Sigmoid colon (tissue), 7 donors: ENCODE results near the gene MEGF8. TPM values are rescaled to one million over a fixed set of nuclear protein-coding genes. Genes with fewer than 3 reads are reported as not detected.

Source experiments
- DNase-seq: peaks from one replicate; pipeline ENCODE4 v3.0.0-alpha.2; 2019
- H3K27ac ChIP-seq, 4 donors: fragments of 200-600 bp; sonication (generic); one replicate each; pipeline ENCODE4 v1.5.1; 2016 to 2019; ENCODE audit warnings: mild to moderate bottlenecking in 1 of 4
- H3K27me3 ChIP-seq, 3 donors: fragments of 200-600 bp; sonication (generic); one replicate each; pipeline ENCODE4 v1.5.1; 2019; ENCODE audit warnings: mild to moderate bottlenecking in 1 of 3
- H3K36me3 ChIP-seq, 4 donors: fragments of 200-600 bp; sonication (generic); one replicate each; pipeline ENCODE4 v1.5.1; 2016 to 2019
- H3K4me1 ChIP-seq, 4 donors: fragments of 200-600 bp; sonication (generic); one replicate each; pipeline ENCODE4 v1.5.1; 2017 to 2019
- H3K4me3 ChIP-seq, 4 donors: fragments of 200-600 bp; sonication (generic); one replicate each; pipeline ENCODE4 v1.5.1; 2017 to 2019; ENCODE audit warnings: mild to moderate bottlenecking in 2 of 4, moderate library complexity in 1 of 4
- H3K9me3 ChIP-seq, 4 donors: fragments of 200-600 bp in 3 of 4; sonication (generic) in 3 of 4; one replicate each; pipeline versions ENCODE4 v1.5.1 to v1.6.1; 2013 to 2019
- EP300 ChIP-seq, 4 donors: sonication (generic); formaldehyde crosslinking; IDR thresholded peaks; one replicate each; pipeline ENCODE4 v1.6.1; 2017; ENCODE audit warnings: antibody characterized with exemption in 4 of 4
- POLR2A ChIP-seq, 2 donors: fragments of 450-650 bp; IDR thresholded peaks; one replicate each; pipeline ENCODE4 v1.6.1; 2016; ENCODE audit warnings: antibody characterized with exemption in 2 of 2, mild to moderate bottlenecking in 2 of 2, moderate library complexity in 2 of 2
- POLR2AphosphoS5 ChIP-seq, 4 donors: sonication (generic); formaldehyde crosslinking; IDR thresholded peaks; one replicate each; pipeline ENCODE4 v1.6.1; 2017; ENCODE audit warnings: antibody characterized with exemption in 4 of 4
- WGBS, 2 donors: extraction: QIAGEN DNeasy Blood & Tissue Kit; methylation state at CpG; one replicate each; pipeline ENCODE4 v1.1.7; 2013; 5-methylcytosine and 5-hydroxymethylcytosine counted together
- intact Hi-C: fragments of 100-400 bp; cut with DNase I; formaldehyde crosslinking; loops from one replicate; pipeline ENCODE4 v1.15.1; 2023
- polyA plus RNA-seq, 3 donors: library from polyadenylated mRNA; stranded (reverse); fragments of 200-250 nt; gene quantifications; one replicate each; pipeline ENCODE4 v1.2.3, GENCODE V29; 2013
- total RNA-seq, 4 donors: library from RNA; depleted of rRNA; stranded (reverse); fragments of >200 nt; gene quantifications; one replicate each; pipeline ENCODE4 v1.1.0, GENCODE V29; 2016
- TF ChIP-seq, protein P1 (sequence below), 4 experiments: fragments of 450-650 bp in 3 of 4; fragments of 200-600 bp in 1 of 4; IDR thresholded peaks; one replicate each; pipeline ENCODE4 v1.5.1; 2016 to 2019; ENCODE audit warnings: antibody characterized with exemption in 4 of 4, mild to moderate bottlenecking in 3 of 4, moderate library complexity in 2 of 4
- donor health status: healthy with polysubstance abuse.
- donor health status: Bipolar disorder and iron deficiency.
- donor health status: healthy.

The MEGF8 gene
- total and polyA plus RNA-seq, 7 donors = 1.8 to 21.6 (median 5.9) TPM

DNA sequence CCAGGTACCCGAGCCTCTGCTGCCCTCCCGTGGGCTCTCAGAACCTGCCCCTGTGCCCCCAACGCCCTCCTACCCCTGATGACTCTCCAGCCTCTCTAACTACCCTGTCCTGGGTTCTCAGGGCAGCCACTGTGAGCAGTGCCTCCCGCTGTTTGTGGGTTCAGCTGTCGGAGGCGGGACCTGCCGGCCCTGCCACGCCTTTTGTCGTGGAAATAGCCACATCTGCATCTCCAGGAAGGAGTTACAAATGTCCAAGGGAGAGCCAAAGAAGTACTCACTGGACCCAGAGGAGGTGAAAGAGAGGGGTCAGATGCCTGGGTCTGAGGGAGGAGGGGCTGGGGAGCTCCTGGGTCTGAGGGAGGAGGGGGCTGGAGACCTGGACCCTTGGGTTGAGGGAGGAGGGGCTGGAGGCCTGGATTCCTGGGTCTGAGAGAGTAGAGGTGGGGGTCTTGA, 44.7 kb downstream of the MEGF8 start:
- no peaks in the 10 kb centered on the region for H3K9me3 ChIP-seq
- no peak overlapping the region for H3K4me3 ChIP-seq
- peaks cover 0 to 12% (median 5%) of the 10 kb centered on the region in 4 donors for H3K4me1 ChIP-seq
- whole genome bisulfite sequencing, 2 donors = 40 to 73% methylated on average over 9 of the region's 9 CpGs
- TF ChIP-seq, protein P1, sequence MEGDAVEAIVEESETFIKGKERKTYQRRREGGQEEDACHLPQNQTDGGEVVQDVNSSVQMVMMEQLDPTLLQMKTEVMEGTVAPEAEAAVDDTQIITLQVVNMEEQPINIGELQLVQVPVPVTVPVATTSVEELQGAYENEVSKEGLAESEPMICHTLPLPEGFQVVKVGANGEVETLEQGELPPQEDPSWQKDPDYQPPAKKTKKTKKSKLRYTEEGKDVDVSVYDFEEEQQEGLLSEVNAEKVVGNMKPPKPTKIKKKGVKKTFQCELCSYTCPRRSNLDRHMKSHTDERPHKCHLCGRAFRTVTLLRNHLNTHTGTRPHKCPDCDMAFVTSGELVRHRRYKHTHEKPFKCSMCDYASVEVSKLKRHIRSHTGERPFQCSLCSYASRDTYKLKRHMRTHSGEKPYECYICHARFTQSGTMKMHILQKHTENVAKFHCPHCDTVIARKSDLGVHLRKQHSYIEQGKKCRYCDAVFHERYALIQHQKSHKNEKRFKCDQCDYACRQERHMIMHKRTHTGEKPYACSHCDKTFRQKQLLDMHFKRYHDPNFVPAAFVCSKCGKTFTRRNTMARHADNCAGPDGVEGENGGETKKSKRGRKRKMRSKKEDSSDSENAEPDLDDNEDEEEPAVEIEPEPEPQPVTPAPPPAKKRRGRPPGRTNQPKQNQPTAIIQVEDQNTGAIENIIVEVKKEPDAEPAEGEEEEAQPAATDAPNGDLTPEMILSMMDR (IDR thresholded peaks at IDR 0.05) = no peak
- TF ChIP-seq EP300 (IDR thresholded peaks at IDR 0.05) = no peak
- H3K36me3 ChIP-seq = peaks cover 4 to 33% (median 5%) of the 10 kb centered on the region in 4 donors
- intact Hi-C loops = no loop called here
- DNase-seq = no peak
- no peak overlapping the region for H3K27ac ChIP-seq
- H3K27me3 ChIP-seq = no peaks in the 10 kb centered on the region

DNA sequence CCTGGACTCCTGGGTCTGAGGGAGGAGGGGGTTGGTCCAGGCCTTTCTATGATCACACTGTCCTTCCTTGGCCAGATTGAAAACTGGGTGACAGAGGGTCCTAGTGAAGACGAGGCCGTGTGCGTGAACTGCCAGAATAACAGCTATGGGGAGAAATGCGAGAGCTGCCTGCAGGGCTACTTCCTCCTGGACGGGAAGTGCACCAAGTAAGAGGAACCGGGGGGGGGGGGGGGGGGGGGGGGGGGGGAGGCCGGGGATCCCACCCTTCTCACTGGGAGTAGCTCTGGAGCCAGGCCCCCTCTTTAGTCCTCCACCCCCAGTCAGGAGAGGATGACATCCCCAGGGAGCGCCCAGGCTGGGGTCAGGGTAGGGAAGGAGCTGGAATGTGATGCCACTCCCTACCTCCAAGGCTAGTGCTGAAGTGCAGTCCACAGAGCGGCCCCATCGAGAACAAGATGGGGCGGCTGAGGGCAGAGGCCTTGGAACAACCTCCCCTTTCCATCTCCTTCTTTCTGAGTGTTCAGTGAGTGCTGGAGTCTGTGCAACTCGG, 45.3 kb downstream of the MEGF8 start:
- Histone ChIP-seq H3K27me3 (no peaks in the 10 kb centered on the region), H3K9me3 (no peaks in the 10 kb centered on the region), H3K4me1 (peaks cover 0 to 9% (median 5%) of the 10 kb centered on the region in 4 donors), H3K4me3 (no peak overlapping the region), H3K36me3 (peaks cover 4 to 39% (median 8%) of the 10 kb centered on the region in 4 donors), H3K27ac (no peak overlapping the region)
- TF ChIP-seq, protein P1 (IDR thresholded peaks at IDR 0.05) = no peak
- no peak for TF ChIP-seq POLR2A (IDR thresholded peaks at IDR 0.05)
- TF ChIP-seq POLR2AphosphoS5 (IDR thresholded peaks at IDR 0.05) = no peak
- no peak for TF ChIP-seq EP300 (IDR thresholded peaks at IDR 0.05)
- intact Hi-C loops = no loop called here
- 78 to 89% methylated on average over 12 of the region's 12 CpGs for WGBS, 2 donors
- DNase-seq = no peak

DNA sequence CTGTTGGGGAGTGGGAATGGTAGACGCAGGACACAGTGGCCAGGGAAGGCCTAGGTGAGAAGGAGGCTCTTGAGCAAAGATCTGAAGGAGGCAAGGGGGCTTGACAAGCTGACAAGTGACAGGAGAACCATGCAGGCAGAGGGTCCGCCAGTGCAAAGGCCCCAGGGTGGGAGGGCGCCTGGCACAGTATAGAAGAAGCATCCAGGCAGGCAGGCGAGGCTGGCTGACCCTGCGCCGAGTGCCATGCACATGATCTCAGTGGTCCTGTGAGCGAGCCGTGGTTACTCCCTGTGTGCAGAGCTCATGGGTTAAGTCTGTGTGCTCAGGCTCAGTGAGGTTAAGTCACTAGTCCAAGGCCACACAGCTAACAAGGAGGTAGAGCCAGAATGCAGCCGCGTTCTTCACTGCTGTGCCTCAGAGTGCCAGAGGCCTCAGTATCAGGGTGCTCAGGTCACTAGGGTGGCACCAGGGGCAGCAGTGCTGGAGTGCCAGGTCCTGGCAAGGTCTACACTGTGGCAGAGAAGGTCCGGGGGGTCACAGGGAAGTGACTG, 49.5 kb downstream of the MEGF8 start:
- intact Hi-C loops = no loop called here
- no peak overlapping the region for H3K27ac ChIP-seq
- no peaks in the 10 kb centered on the region for H3K27me3 ChIP-seq
- WGBS, 2 donors = 94 to 96% methylated on average over 11 of the region's 11 CpGs
- no peaks in the 10 kb centered on the region for H3K4me1 ChIP-seq
- peaks cover 0 to 50% (median 7%) of the 10 kb centered on the region in 4 donors for H3K36me3 ChIP-seq
- no peak for DNase-seq
- H3K4me3 ChIP-seq = no peak overlapping the region
- H3K9me3 ChIP-seq = no peaks in the 10 kb centered on the region
- TF ChIP-seq POLR2AphosphoS5 (IDR thresholded peaks at IDR 0.05) (no peak), EP300 (IDR thresholded peaks at IDR 0.05) (no peak), POLR2A (IDR thresholded peaks at IDR 0.05) (no peak)
- TF ChIP-seq, protein P1 (IDR thresholded peaks at IDR 0.05) = no peak

DNA sequence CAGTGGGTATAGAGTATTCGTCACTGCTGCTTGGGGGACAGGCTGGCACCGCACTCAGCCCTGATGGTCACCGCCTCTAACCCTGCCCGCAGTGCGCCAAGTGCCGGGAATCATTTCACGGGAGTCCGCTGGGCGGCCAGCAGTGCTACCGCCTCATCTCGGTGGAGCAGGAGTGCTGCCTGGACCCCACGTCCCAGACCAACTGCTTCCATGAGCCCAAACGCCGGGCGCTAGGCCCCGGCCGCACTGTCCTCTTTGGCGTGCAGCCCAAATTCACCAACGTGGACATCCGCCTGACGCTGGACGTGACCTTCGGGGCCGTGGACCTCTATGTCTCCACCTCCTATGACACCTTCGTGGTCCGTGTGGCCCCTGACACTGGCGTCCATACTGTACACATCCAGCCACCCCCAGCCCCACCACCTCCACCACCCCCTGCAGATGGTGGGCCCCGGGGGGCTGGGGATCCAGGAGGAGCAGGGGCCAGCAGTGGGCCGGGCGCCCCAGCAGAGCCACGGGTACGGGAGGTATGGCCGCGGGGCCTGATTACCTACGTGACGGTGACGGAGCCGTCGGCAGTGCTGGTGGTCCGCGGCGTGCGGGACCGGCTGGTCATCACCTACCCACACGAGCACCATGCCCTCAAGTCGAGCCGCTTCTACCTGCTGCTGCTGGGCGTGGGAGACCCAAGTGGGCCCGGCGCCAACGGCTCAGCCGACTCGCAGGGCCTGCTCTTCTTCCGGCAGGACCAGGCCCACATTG, 50.2 kb downstream of the MEGF8 start:
- TF ChIP-seq POLR2A (IDR thresholded peaks at IDR 0.05) (no peak), EP300 (IDR thresholded peaks at IDR 0.05) (no peak), POLR2AphosphoS5 (IDR thresholded peaks at IDR 0.05) (no peak)
- TF ChIP-seq, protein P1 (IDR thresholded peaks at IDR 0.05) = no peak
- WGBS, 2 donors = 94 to 95% methylated on average over 54 of the region's 54 CpGs
- Histone ChIP-seq H3K27me3 (no peaks in the 10 kb centered on the region), H3K4me3 (no peak overlapping the region), H3K4me1 (no peaks in the 10 kb centered on the region), H3K27ac (no peak overlapping the region), H3K9me3 (no peaks in the 10 kb centered on the region), H3K36me3 (peaks cover 0 to 50% (median 7%) of the 10 kb centered on the region in 4 donors)
- intact Hi-C loops = no loop called here
- no peak for DNase-seq
